OCI-LY1 (cell line): ENCODE measurements around the gene ETFBKMT.

Source experiments
- H2AFZ ChIP-seq: fragments of 200-600 bp; sonication (generic), shearing (Covaris generic); 2 replicates; pipeline ENCODE4 v1.6.0; 2014; ENCODE audit warnings: antibody characterized with exemption, mild to moderate bottlenecking, low read length
- H3F3A ChIP-seq: fragments of 200-600 bp; sonication (generic), shearing (Covaris generic); 2 replicates; pipeline ENCODE4 v1.6.0; 2014; ENCODE audit warnings: mild to moderate bottlenecking, antibody characterized with exemption, low read length, moderate library complexity; ENCODE audit not compliant: insufficient read depth
- H3K27ac ChIP-seq: fragments of 200-600 bp; sonication (generic); 2 replicates; pipeline ENCODE4 v1.5.1; 2014; ENCODE audit warnings: low read length, mixed run types, mild to moderate bottlenecking, low read depth; ENCODE audit not compliant: poor library complexity, severe bottlenecking
- H3K27me3 ChIP-seq: fragments of 200-600 bp; sonication (generic); 2 replicates; pipeline ENCODE4 v1.6.0; 2014; ENCODE audit warnings: antibody characterized with exemption, mild to moderate bottlenecking, low read length, moderate library complexity; ENCODE audit not compliant: insufficient read depth
- H3K36me3 ChIP-seq: fragments of 200-600 bp; sonication (generic); 2 replicates; pipeline ENCODE4 v1.6.1; 2014; ENCODE audit warnings: mild to moderate bottlenecking, antibody characterized with exemption, low read length, moderate library complexity, mixed read lengths; ENCODE audit not compliant: insufficient read depth
- H3K4me1 ChIP-seq: fragments of 200-600 bp; sonication (generic); 2 replicates; pipeline ENCODE4 v1.5.1; 2014; ENCODE audit warnings: mild to moderate bottlenecking, low read length, moderate library complexity; ENCODE audit not compliant: insufficient read depth, severe bottlenecking
- H3K4me2 ChIP-seq: fragments of 200-600 bp; sonication (generic), shearing (Covaris generic); 2 replicates; pipeline ENCODE4 v1.6.1; 2014; ENCODE audit warnings: low read length
- H3K4me3 ChIP-seq: fragments of 200-600 bp; sonication (generic); 2 replicates; pipeline ENCODE4 v1.5.1; 2014; ENCODE audit warnings: low read length, low read depth, mild to moderate bottlenecking, mixed read lengths; ENCODE audit not compliant: poor library complexity, severe bottlenecking
- H3K79me2 ChIP-seq: fragments of 200-600 bp; shearing (Covaris generic); 2 replicates; pipeline ENCODE4 v1.6.1; 2016; ENCODE audit warnings: mixed run types, low read length, mixed read lengths; ENCODE audit not compliant: insufficient read depth
- H3K9ac ChIP-seq: fragments of 200-600 bp; sonication (generic), shearing (Covaris generic); 2 replicates; pipeline ENCODE4 v1.6.1; 2014; ENCODE audit warnings: mild to moderate bottlenecking, low read length, mixed read lengths
- H3K9me2 ChIP-seq: fragments of 200-600 bp; sonication (generic), shearing (Covaris generic); 2 replicates; pipeline ENCODE4 v1.6.1; 2014; ENCODE audit warnings: low read depth, mild to moderate bottlenecking, low read length, mixed read lengths
- H3K9me3 ChIP-seq: fragments of 200-600 bp; shearing (Covaris generic); 2 replicates; pipeline ENCODE4 v1.6.1; 2014; ENCODE audit warnings: low read length, mixed read lengths
- H4K20me1 ChIP-seq: fragments of 200-600 bp; sonication (generic), shearing (Covaris generic); 2 replicates; pipeline ENCODE4 v1.6.0; 2016; ENCODE audit warnings: mild to moderate bottlenecking, low read length; ENCODE audit not compliant: insufficient read depth
- EZH2 ChIP-seq: fragments of 200-600 bp; sonication (generic), shearing (Covaris generic); IDR thresholded peaks from 2 replicates; pipeline ENCODE4 v1.8.0; 2017; ENCODE audit warnings: borderline replicate concordance, mixed run types, mild to moderate bottlenecking, antibody characterized with exemption, low read length, moderate library complexity, mixed read lengths
- TF ChIP-seq, protein P1 (sequence below): fragments of 200-600 bp; sonication (generic), shearing (Covaris generic); IDR thresholded peaks from 2 replicates; pipeline ENCODE4 v1.5.1; 2017; ENCODE audit warnings: mild to moderate bottlenecking, antibody characterized with exemption, low read length, moderate library complexity, mixed read lengths

Gene ETFBKMT

GRCh38 chr12:31631809-31632208 is 27.7 kb upstream of the ETFBKMT start:
- no peaks in the 10 kb centered on the region for H3K9me2 ChIP-seq
- TF ChIP-seq, protein P1, sequence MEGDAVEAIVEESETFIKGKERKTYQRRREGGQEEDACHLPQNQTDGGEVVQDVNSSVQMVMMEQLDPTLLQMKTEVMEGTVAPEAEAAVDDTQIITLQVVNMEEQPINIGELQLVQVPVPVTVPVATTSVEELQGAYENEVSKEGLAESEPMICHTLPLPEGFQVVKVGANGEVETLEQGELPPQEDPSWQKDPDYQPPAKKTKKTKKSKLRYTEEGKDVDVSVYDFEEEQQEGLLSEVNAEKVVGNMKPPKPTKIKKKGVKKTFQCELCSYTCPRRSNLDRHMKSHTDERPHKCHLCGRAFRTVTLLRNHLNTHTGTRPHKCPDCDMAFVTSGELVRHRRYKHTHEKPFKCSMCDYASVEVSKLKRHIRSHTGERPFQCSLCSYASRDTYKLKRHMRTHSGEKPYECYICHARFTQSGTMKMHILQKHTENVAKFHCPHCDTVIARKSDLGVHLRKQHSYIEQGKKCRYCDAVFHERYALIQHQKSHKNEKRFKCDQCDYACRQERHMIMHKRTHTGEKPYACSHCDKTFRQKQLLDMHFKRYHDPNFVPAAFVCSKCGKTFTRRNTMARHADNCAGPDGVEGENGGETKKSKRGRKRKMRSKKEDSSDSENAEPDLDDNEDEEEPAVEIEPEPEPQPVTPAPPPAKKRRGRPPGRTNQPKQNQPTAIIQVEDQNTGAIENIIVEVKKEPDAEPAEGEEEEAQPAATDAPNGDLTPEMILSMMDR, result no peak
- TF ChIP-seq EZH2, result no peak
- H3K9ac ChIP-seq, result no peak overlapping the region
- no peaks in the 10 kb centered on the region for H3F3A ChIP-seq
- no peak overlapping the region; the same call in 1 of the 2 replicates for H3K4me2 ChIP-seq
- H3K27ac ChIP-seq, result peak overlapping the region; percentile 62
- H3K27me3 ChIP-seq, result no peaks in the 10 kb centered on the region
- no peaks in the 10 kb centered on the region for H4K20me1 ChIP-seq
- H3K4me3 ChIP-seq, result no peak overlapping the region
- peaks cover 42% of the 10 kb centered on the region for H3K4me1 ChIP-seq
- H3K9me3 ChIP-seq, result no peaks in the 10 kb centered on the region
- 0 out of 2 replicates have a peak overlapping the region, but pooled peaks have one; percentile 10 for H2AFZ ChIP-seq
- H3K79me2 ChIP-seq, result no peaks in the 10 kb centered on the region
- H3K36me3 ChIP-seq, result no peaks in the 10 kb centered on the region

- H3F3A ChIP-seq, result no peaks in the 10 kb centered on the region
- H3K4me2 ChIP-seq, result no peak overlapping the region
- no peaks in the 10 kb centered on the region for H3K79me2 ChIP-seq
- no peaks in the 10 kb centered on the region for H3K9me2 ChIP-seq
- no peaks in the 10 kb centered on the region for H3K36me3 ChIP-seq
- H2AFZ ChIP-seq, result no peak overlapping the region
- H3K4me3 ChIP-seq, result no peak overlapping the region
- H3K27me3 ChIP-seq, result no peaks in the 10 kb centered on the region
- H3K4me1 ChIP-seq, result peaks cover 45% of the 10 kb centered on the region
- no peaks in the 10 kb centered on the region for H4K20me1 ChIP-seq
- H3K9ac ChIP-seq, result no peak overlapping the region
- H3K9me3 ChIP-seq, result no peaks in the 10 kb centered on the region
- no peak overlapping the region for H3K27ac ChIP-seq
- TF ChIP-seq, protein P1, result no peak
- TF ChIP-seq EZH2, result no peak
These were observed 26.0 kb upstream of the ETFBKMT start for GRCh38 chr12:31633464-31633863.

DNA sequence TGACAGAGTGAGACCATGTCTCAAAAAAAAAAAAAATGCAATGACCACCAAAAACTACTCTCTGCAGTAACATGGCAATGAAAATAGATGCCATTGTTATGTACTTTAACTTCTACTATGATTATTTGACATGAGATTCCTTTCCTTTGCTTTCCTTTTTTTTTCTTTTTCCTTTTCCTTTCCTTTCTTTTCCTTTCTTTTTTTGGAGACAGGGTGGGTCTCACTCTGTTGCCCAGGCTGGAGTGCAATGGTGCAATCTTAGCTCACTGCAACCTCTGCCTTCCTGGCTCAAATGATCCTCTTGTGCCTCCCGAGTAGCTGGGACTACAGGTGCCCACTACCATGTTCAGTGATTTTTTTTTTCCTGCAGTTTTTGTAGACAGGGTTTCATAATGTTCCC is 24.9 kb upstream of the ETFBKMT start:
- H3K79me2 ChIP-seq, result no peaks in the 10 kb centered on the region
- H3K4me2 ChIP-seq, result no peak overlapping the region
- no peaks in the 10 kb centered on the region for H3K9me2 ChIP-seq
- no peak overlapping the region for H3K4me3 ChIP-seq
- H3K27ac ChIP-seq, result peak overlapping the region; percentile 91
- no peaks in the 10 kb centered on the region for H3K27me3 ChIP-seq
- H3K9ac ChIP-seq, result no peak overlapping the region
- no peaks in the 10 kb centered on the region for H3K9me3 ChIP-seq
- no peak for TF ChIP-seq EZH2
- TF ChIP-seq, protein P1, result no peak
- H3K36me3 ChIP-seq, result no peaks in the 10 kb centered on the region
- 0 out of 2 replicates have a peak overlapping the region, but pooled peaks have one; percentile 28 for H2AFZ ChIP-seq
- no peaks in the 10 kb centered on the region for H3F3A ChIP-seq
- no peaks in the 10 kb centered on the region for H4K20me1 ChIP-seq
- peaks cover 43% of the 10 kb centered on the region for H3K4me1 ChIP-seq
